ENCODE results near the gene RHBDL3. TPM values are rescaled to one million over a fixed set of nuclear protein-coding genes. Genes with fewer than 3 reads are reported as not detected.
A peak's percentile ranks its signal among the peaks of the same experiment; 100 is the strongest.

Gene RHBDL3, protein sequence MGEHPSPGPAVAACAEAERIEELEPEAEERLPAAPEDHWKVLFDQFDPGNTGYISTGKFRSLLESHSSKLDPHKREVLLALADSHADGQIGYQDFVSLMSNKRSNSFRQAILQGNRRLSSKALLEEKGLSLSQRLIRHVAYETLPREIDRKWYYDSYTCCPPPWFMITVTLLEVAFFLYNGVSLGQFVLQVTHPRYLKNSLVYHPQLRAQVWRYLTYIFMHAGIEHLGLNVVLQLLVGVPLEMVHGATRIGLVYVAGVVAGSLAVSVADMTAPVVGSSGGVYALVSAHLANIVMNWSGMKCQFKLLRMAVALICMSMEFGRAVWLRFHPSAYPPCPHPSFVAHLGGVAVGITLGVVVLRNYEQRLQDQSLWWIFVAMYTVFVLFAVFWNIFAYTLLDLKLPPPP
- polyA plus RNA-seq (2011; rRNA removed), result 0.06 TPM in 1 of 2 replicates, not detected in the other
- 0.09 and 0.18 TPM in 2 replicates for polyA minus RNA-seq (2011; rRNA and poly(A)+ RNA removed)

DNA sequence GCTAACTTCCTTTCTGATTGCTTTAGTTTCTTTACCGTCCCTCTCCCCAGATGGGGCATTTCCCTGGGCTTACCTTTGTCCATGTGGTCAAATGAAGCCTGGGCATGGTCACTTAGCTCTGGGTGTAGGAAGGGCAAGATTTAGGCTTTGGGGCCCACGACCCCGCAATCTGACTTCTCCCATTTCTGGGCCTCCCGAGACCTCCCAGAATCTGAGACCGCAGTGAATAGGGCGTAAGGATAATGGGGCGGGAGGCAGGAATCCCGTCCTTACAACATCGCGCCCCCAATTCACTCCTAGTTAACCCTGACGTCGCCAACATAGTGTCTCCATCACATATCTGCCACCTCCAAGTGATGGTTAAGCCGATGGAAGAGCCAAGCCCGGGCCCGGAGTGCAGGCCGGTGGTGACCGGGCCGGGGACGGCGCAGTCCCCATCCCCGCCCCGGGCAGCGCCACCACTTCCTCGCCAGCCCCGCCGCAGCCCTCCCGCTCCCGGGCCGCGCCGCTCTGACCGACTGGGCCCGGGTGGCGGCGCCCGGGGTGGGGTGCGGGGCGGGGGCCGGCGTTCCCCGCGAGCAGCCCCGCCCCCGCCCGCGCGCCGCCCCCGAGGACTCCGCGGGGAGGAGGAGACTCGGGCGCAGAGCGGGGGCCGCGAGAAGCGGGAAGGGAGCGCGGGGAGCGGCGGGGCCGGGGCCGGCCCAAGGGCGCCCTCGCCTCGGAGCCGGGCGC, at the start of gene RHBDL3:
RHBDL3 (plus strand) TSS at position 641 of the 732 bp plus-strand sequence. CDS start 358 bp downstream, outside the sequence.
- H3K27me3 ChIP-seq (ENCODE audit: control insufficient read depth, insufficient read depth, low read length), result peaks cover 78% of the 10 kb centered on the region
- ChIA-PET CTCF (no interaction called here), POLR2A (no interaction called here)
- H3K4me3 ChIP-seq (ENCODE audit: low read depth, low read length), result peak within 1 kb of the TSS; percentile 44
- no peaks in the 10 kb centered on the region; the same call in 1 of the 2 replicates for H3K9me3 ChIP-seq (ENCODE audit: control insufficient read depth, insufficient read depth, low read length)
- H3K27ac ChIP-seq (ENCODE audit: low read depth, low read length), result no peak within 1 kb of the TSS
- no peak for DNase-seq (ENCODE audit: low read depth, low spot score)
- TF ChIP-seq, protein P1, sequence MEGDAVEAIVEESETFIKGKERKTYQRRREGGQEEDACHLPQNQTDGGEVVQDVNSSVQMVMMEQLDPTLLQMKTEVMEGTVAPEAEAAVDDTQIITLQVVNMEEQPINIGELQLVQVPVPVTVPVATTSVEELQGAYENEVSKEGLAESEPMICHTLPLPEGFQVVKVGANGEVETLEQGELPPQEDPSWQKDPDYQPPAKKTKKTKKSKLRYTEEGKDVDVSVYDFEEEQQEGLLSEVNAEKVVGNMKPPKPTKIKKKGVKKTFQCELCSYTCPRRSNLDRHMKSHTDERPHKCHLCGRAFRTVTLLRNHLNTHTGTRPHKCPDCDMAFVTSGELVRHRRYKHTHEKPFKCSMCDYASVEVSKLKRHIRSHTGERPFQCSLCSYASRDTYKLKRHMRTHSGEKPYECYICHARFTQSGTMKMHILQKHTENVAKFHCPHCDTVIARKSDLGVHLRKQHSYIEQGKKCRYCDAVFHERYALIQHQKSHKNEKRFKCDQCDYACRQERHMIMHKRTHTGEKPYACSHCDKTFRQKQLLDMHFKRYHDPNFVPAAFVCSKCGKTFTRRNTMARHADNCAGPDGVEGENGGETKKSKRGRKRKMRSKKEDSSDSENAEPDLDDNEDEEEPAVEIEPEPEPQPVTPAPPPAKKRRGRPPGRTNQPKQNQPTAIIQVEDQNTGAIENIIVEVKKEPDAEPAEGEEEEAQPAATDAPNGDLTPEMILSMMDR (IDR thresholded peaks at IDR 0.05; ENCODE audit: low read depth, low read length), result no peak

DNA sequence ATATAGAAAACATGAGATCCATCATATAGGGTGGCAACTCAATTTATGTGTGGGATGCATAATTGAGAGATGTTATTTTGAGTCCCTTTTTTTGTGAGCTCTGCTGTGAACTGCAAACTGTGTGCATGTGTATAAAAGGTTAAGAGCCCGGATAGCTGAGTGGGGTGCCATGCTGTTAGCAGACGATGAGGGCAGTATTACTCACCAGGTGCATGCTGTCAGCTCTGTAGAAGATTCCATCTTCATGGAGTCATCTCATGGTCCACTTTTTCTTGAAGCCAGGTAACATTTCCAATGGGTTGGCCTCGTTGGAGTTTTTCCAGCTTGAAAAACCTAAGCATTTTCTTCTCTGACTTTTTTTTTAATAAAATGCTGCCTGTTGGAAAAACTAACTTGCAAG, 43.0 kb upstream of the RHBDL3 start:
- Histone ChIP-seq H3K27ac (ENCODE audit: low read depth, low read length) (no peak overlapping the region), H3K27me3 (ENCODE audit: control insufficient read depth, insufficient read depth, low read length) (no peaks in the 10 kb centered on the region), H3K9me3 (ENCODE audit: control insufficient read depth, insufficient read depth, low read length) (no peaks in the 10 kb centered on the region), H3K4me3 (ENCODE audit: low read depth, low read length) (no peak overlapping the region)
- CTCF ChIA-PET, result no interaction called here
- DNase-seq (ENCODE audit: low read depth, low spot score), result no peak
- POLR2A ChIA-PET, result no interaction called here
- TF ChIP-seq, protein P1 (IDR thresholded peaks at IDR 0.05; ENCODE audit: low read depth, low read length), result no peak

DNA sequence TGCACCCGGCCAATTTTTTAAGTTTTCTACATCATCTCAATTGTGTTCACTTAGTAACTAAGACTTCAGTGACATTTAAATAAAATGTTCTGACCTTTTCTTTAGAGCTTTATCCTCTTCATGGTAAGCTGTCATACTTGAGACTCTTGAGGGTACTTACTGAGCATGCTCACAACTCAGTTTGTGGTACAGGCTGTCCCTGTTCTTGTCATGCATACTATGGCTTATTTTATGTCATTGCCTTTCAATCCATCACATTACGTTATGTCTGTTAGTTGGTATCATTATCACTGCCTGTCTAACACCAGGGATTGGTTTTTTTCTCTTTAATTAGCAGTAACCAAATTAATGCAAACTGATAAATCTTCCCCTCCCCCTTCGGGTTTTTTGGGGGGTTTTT, 41.9 kb upstream of the RHBDL3 start:
- H3K27me3 ChIP-seq (ENCODE audit: control insufficient read depth, insufficient read depth, low read length), result no peaks in the 10 kb centered on the region
- CTCF ChIA-PET, result interaction anchor here (1.4 kb wide), 1 partner anchor 29 kb away, joined by 3 read pairs; no protein-coding TSS in a partner anchor

DNA sequence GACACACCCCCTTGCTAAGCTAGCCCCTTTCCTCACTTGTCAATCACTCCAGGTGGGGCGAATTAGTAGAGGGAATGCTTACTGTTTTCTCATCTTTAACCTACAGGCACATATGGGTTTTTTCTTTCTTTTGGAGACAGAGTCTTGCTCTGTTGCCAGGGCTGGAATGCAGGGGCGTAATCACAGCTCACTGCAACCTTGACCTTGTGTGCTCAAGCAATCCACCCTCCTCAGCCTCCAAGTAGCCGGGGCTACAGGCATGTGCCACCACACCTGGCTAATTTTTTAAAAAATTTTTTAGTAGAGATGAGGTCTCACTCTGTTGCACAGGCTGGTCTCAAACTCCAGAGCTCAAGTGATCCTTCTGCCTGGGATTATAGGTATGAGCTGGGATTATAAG, 38.7 kb upstream of the RHBDL3 start:
- Histone ChIP-seq H3K27me3 (ENCODE audit: control insufficient read depth, insufficient read depth, low read length) (no peaks in the 10 kb centered on the region), H3K9me3 (ENCODE audit: control insufficient read depth, insufficient read depth, low read length) (no peaks in the 10 kb centered on the region), H3K27ac (ENCODE audit: low read depth, low read length) (no peak overlapping the region), H3K4me3 (ENCODE audit: low read depth, low read length) (no peak overlapping the region)
- ChIA-PET CTCF (interaction anchor here (0.6 to 1.1 kb wide), 2 partner anchors 9 to 25 kb away, joined by 3 read pairs; no protein-coding TSS in a partner anchor), POLR2A (no interaction called here)
- TF ChIP-seq, protein P1 (IDR thresholded peaks at IDR 0.05; ENCODE audit: low read depth, low read length), result no peak
- DNase-seq (ENCODE audit: low read depth, low spot score), result no peak

More for the DNA sequence above, 41.9 kb upstream of the RHBDL3 start:
- no peak for DNase-seq (ENCODE audit: low read depth, low spot score)
- no peaks in the 10 kb centered on the region for H3K9me3 ChIP-seq (ENCODE audit: control insufficient read depth, insufficient read depth, low read length)
- TF ChIP-seq, protein P1 (IDR thresholded peaks at IDR 0.05; ENCODE audit: low read depth, low read length), result no peak
- POLR2A ChIA-PET, result no interaction called here
- H3K4me3 ChIP-seq (ENCODE audit: low read depth, low read length), result no peak overlapping the region
- no peak overlapping the region for H3K27ac ChIP-seq (ENCODE audit: low read depth, low read length)

DNA sequence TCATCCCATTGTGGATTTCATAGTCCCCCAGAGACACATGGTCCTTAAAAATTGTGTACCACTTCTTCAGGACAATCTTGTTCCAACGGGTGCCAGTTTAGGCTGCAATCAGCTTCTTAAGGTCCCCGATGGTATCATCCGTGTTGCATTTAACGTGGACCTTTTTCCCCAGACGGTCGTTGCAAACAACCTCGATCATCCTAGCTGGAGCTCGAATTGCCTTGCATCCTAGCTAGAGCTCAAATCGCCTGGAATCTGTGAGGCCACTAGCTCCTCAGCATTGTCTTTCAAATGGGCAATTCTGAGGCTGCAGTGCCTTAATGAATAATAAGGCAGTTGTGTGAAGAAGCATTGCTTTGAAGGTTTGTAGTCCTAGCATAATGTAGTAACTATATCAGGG, 37.7 kb upstream of the RHBDL3 start:
- TF ChIP-seq, protein P1 (IDR thresholded peaks at IDR 0.05; ENCODE audit: low read depth, low read length), result no peak
- H3K27ac ChIP-seq (ENCODE audit: low read depth, low read length), result no peak overlapping the region
- H3K9me3 ChIP-seq (ENCODE audit: control insufficient read depth, insufficient read depth, low read length), result no peaks in the 10 kb centered on the region
- ChIA-PET POLR2A (no interaction called here), CTCF (no interaction called here)
- H3K27me3 ChIP-seq (ENCODE audit: control insufficient read depth, insufficient read depth, low read length), result no peaks in the 10 kb centered on the region
- no peak for DNase-seq (ENCODE audit: low read depth, low spot score)
- H3K4me3 ChIP-seq (ENCODE audit: low read depth, low read length), result no peak overlapping the region
